ENCODE measurements around the gene PLEKHM2. TPM values are rescaled to one million over a fixed set of nuclear protein-coding genes. Genes with fewer than 3 reads are reported as not detected.

Gene PLEKHM2
- total RNA-seq, 1 experiment from 2014 or later, result 32.6 TPM

GRCh38 chr1:15727424-15727823 is 43.3 kb downstream of the PLEKHM2 start:
- DNase-seq, result no peak
- no peaks in the 10 kb centered on the region for H3K9me3 ChIP-seq
- H3K27me3 ChIP-seq, result no peaks in the 10 kb centered on the region
- no peak overlapping the region for H3K4me3 ChIP-seq
- peaks cover 16% of the 10 kb centered on the region for H3K36me3 ChIP-seq

- no peaks in the 10 kb centered on the region for H3K27me3 ChIP-seq
- no peak for DNase-seq
- H3K36me3 ChIP-seq, result peaks cover 16% of the 10 kb centered on the region
- H3K4me3 ChIP-seq, result no peak overlapping the region
- no peaks in the 10 kb centered on the region for H3K9me3 ChIP-seq
Measured at GRCh38 chr1:15727866-15728534, 43.9 kb downstream of the PLEKHM2 start.

DNA sequence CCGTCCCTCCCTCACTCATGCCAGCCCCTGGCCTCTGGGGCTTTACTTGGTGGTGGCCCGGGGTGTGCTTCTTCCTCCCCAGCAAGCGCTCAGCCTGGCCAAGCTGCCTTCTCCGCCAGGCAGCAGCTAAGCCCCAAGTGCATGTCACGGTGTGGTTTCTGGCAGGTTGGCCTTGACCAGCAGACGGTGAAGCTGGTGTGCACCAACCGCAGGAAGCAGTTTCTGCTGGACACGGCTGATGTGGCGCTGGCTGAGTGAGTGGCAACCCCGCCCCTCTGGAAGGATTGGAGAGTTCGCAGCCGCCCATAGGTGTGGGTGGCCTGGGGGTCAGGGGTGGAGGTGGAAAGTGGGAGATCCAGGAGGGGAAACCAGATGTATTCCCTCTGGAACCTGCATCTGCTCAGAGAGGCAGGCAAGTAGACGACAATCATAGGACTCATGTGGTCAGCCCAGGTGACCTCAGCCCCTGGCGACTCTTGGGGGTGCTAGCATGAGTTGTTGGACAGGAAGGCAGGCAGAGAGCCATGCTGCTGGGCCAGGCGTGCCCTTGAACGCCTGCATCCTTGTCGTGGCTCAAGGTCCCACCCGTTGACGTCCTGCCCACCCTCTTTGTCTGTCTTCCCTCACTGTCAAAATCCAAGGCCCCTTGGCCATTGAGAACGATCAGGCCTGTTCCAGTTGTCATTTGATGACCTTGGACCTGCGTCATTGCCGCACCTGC is 45.0 kb downstream of the PLEKHM2 start:
- DNase-seq, result no peak
- Histone ChIP-seq H3K4me3 (no peak overlapping the region), H3K9me3 (no peaks in the 10 kb centered on the region), H3K27me3 (no peaks in the 10 kb centered on the region), H3K36me3 (peaks cover 21% of the 10 kb centered on the region)

DNA sequence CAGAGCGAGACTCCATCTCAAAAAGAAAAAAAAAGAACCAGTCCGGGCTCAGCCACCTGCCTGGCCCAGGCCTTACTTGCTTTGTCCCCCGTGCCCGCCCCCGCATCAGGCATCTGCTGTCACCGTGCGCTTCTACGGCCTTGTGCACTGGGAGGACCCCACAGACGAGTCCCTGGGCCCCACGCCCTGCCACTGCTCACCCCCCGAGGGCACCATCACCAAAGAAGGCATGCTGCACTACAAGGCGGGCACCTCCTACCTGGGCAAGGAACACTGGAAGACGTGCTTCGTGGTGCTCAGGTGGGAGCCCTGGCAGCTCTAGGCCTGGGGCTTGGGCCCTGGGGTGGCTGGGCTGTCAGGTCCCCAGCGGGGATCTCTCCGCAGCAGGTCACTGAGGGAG is 46.3 kb downstream of the PLEKHM2 start:
- H3K4me3 ChIP-seq, result no peak overlapping the region
- peaks cover 29% of the 10 kb centered on the region for H3K36me3 ChIP-seq
- DNase-seq, result no peak
- H3K9me3 ChIP-seq, result no peaks in the 10 kb centered on the region
- no peaks in the 10 kb centered on the region for H3K27me3 ChIP-seq

DNA sequence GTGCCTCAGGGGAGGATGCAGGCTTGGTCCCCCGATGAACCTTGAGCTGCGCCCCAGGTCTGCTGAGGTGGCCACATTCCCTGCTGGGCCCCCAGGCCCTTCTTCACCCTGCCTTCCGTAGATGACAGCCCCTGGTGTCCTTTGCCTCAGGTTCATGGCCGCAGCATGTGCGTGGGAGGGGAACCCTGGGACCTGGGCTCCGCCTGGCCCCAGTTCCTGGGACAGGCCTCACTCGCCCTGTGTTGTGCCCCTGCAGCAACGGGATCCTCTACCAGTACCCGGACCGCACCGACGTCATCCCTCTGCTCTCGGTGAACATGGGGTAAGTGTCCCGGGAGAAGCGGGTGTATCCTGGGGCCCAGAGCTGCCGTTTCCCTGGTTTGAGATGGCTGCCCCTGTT is 46.8 kb downstream of the PLEKHM2 start:
- H3K36me3 ChIP-seq, result peaks cover 29% of the 10 kb centered on the region
- no peak for DNase-seq
- H3K27me3 ChIP-seq, result no peaks in the 10 kb centered on the region
- no peaks in the 10 kb centered on the region for H3K9me3 ChIP-seq
- no peak overlapping the region for H3K4me3 ChIP-seq

DNA sequence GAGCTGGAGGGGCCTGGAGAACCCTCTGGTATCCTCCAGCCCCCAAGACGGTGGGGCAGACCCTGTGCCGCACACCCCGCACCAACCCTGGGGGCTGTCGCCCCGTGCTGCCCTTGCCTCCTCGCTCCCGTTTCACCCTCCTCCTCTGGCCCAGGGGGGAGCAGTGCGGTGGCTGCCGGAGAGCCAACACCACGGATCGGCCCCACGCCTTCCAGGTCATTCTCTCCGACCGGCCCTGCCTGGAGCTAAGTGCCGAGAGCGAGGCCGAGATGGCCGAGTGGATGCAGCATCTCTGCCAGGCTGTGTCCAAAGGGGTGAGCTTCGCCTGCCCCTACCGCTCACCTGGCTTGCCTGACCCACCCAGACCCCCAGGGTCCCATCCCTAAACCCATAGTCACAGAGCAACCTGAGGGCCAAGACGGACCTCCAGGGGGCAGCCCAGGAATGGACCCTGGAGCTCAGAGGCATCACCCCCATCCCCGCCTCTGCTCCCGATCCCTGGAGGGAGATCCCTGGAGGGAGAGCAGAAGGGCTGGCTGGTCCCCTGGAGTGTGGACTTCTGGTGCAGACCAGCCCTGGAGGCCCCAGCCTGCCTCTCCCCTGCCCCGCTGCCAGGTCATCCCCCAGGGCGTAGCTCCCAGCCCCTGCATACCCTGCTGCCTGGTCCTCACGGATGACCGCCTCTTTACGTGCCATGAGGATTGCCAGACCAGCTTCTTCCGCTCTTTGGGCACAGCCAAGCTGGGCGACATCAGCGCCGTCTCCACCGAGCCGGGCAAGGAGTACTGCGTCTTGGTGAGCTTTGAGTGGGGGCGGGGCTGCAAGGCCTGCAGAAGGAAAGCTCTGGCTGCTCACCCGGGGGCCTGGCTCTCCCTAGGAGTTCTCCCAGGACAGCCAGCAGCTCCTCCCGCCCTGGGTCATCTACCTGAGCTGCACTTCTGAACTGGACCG is 47.9 kb downstream of the PLEKHM2 start:
- no peak for DNase-seq
- Histone ChIP-seq H3K27me3 (no peaks in the 10 kb centered on the region), H3K9me3 (no peaks in the 10 kb centered on the region), H3K4me3 (no peak overlapping the region), H3K36me3 (peaks cover 29% of the 10 kb centered on the region)

- H3K36me3 ChIP-seq, result peaks cover 25% of the 10 kb centered on the region
- no peak for DNase-seq
- no peak overlapping the region for H3K4me3 ChIP-seq
- no peaks in the 10 kb centered on the region for H3K27me3 ChIP-seq
- H3K9me3 ChIP-seq, result no peaks in the 10 kb centered on the region
Measured at GRCh38 chr1:15732686-15733081, 48.6 kb downstream of the PLEKHM2 start.

- Histone ChIP-seq H3K4me3 (no peak overlapping the region), H3K27me3 (no peaks in the 10 kb centered on the region), H3K9me3 (no peaks in the 10 kb centered on the region), H3K36me3 (peaks cover 20% of the 10 kb centered on the region)
- no peak for DNase-seq
Measured at GRCh38 chr1:15733218-15733725, 49.2 kb downstream of the PLEKHM2 start.

GRCh38 chr1:15733726-15734226 is 49.7 kb downstream of the PLEKHM2 start:
- H3K9me3 ChIP-seq, result no peaks in the 10 kb centered on the region
- DNase-seq, result no peak
- peaks cover 20% of the 10 kb centered on the region for H3K36me3 ChIP-seq
- no peaks in the 10 kb centered on the region for H3K27me3 ChIP-seq
- H3K4me3 ChIP-seq, result no peak overlapping the region

GRCh38 chr1:15734296-15734695 is 50.2 kb downstream of the PLEKHM2 start:
- Histone ChIP-seq H3K4me3 (no peak overlapping the region), H3K36me3 (peaks cover 20% of the 10 kb centered on the region), H3K27me3 (no peaks in the 10 kb centered on the region), H3K9me3 (no peaks in the 10 kb centered on the region)
- DNase-seq, result no peak

DNA sequence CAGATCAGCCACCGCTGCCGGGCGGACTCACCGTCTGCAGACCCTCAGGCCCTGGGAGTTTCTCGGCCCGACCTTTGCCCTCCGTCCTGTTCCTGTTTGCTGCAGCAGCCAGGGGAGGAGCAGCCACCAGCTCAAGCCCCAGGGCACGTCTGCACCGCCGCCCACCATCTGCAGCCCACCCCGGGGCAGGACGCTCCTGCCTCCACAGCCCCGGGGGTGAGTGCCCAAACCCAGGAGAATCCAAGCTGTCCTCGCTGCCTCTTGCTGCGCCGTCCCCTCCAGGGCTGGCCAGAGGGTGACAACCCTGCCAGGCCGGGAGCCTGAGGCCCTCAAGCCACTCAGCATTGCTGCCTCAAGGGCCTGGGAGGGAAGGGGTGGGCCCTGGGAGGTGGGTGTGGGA is 50.8 kb downstream of the PLEKHM2 start:
- no peak overlapping the region for H3K4me3 ChIP-seq
- no peak for DNase-seq
- no peaks in the 10 kb centered on the region for H3K27me3 ChIP-seq
- H3K9me3 ChIP-seq, result no peaks in the 10 kb centered on the region
- peaks cover 17% of the 10 kb centered on the region for H3K36me3 ChIP-seq

DNA sequence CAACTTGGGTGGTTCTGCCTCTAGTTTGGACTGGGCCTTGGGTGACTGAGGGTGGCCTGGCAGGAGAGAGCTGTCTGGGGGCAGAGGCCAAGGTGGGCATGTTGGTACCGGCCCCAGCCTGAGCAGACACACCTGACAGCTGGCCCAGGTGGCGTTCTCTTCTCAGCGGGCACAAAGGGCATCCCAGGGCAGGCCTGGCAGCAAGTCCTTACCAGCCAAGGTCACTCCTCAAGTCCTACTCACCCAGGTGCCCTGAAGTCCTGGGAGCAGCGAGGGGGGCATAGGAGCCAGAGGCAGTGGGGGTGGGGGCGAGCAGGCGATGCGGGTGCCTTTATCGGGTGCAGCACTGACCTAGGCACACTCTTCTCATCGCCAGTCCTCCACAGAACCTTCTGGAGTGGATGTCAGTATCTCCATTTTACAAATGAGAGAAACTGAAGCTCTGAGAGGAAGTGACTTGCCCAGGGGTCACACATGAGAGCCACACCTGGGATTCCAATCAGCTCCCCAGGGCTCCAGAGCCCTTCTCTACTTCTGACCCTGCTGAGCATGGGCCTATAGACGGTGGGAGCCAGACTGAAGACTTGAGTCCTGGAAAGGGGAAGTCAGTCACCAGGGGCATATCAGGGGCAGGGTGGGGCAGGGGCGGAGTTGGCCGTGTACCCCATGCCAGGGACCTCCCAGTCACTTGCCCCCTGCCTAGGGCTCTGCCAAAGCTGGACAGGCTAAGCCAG is 51.4 kb downstream of the PLEKHM2 start:
- H3K9me3 ChIP-seq, result no peaks in the 10 kb centered on the region
- peaks cover 17% of the 10 kb centered on the region for H3K36me3 ChIP-seq
- DNase-seq, result no peak
- H3K4me3 ChIP-seq, result no peak overlapping the region
- no peaks in the 10 kb centered on the region for H3K27me3 ChIP-seq

- no peaks in the 10 kb centered on the region for H3K27me3 ChIP-seq
- no peak for DNase-seq
- no peaks in the 10 kb centered on the region for H3K9me3 ChIP-seq
- no peak within 1 kb of the TSS for H3K4me3 ChIP-seq
- H3K36me3 ChIP-seq, result peaks cover 13% of the 10 kb centered on the region; the same call in 1 of the 2 replicates
Measured at GRCh38 chr1:15736038-15736891, 52.1 kb downstream of the PLEKHM2 start, which contains the start of gene SLC25A34. Gene SLC25A34, plus strand, starts transcription at chr1:15736258. Its CDS starts 228 bp downstream, at chr1:15736486.

- DNase-seq, result no peak
- H3K27me3 ChIP-seq, result no peaks in the 10 kb centered on the region
- no peaks in the 10 kb centered on the region for H3K9me3 ChIP-seq
- H3K36me3 ChIP-seq, result peaks cover 13% of the 10 kb centered on the region; the same call in 1 of the 2 replicates
- no peak overlapping the region for H3K4me3 ChIP-seq
Measured at GRCh38 chr1:15736892-15737261, 52.8 kb downstream of the PLEKHM2 start.
